GM11168 (cell line): ENCODE data around the gene ATF7IP.

Experiments used
- in situ Hi-C: fragments of 300-500 bp; cut with MboI; formaldehyde crosslinking; loops from one replicate; pipeline ENCODE4 v1.12.0; 2022; ENCODE audit warnings: low sequenced_read_pairs; ENCODE audit not compliant: unreplicated experiment

Gene ATF7IP

GRCh38 chr12:14454098-14454907 lies 88.8 kb downstream of the ATF7IP start:
- in situ Hi-C loops: loop anchor here (25.0 kb wide), 1 partner anchor 192 kb away; no protein-coding TSS in a partner anchor

GRCh38 chr12:14460212-14460841 lies 94.8 kb downstream of the ATF7IP start:
- in situ Hi-C loops: loop anchor here (25.0 kb wide), 1 partner anchor 198 kb away; no protein-coding TSS in a partner anchor

GRCh38 chr12:14471497-14471896 lies 106.0 kb downstream of the ATF7IP start:
- in situ Hi-C loops: loop anchor here (25.0 kb wide), 1 partner anchor 209 kb away; no protein-coding TSS in a partner anchor

GRCh38 chr12:14473707-14474287 lies 108.3 kb downstream of the ATF7IP start:
- in situ Hi-C loops: loop anchor here (25.0 kb wide), 1 partner anchor 211 kb away; no protein-coding TSS in a partner anchor

GRCh38 chr12:14479004-14479403 lies 113.5 kb downstream of the ATF7IP start:
- in situ Hi-C loops: no loop called here

- in situ Hi-C loops: no loop called here
These were observed 115.7 kb downstream of the ATF7IP start for GRCh38 chr12:14481201-14481600.

GRCh38 chr12:14482361-14482760 lies 116.9 kb downstream of the ATF7IP start:
- in situ Hi-C loops: no loop called here

- in situ Hi-C loops: no loop called here
These were observed 117.4 kb downstream of the ATF7IP start for GRCh38 chr12:14482886-14483285.

GRCh38 chr12:14495326-14495725 lies 129.8 kb downstream of the ATF7IP start:
- in situ Hi-C loops: no loop called here

- in situ Hi-C loops: no loop called here
These were observed 140.4 kb downstream of the ATF7IP start for GRCh38 chr12:14505626-14506596.

- in situ Hi-C loops: loop anchor here (10.0 kb wide), 1 partner anchor 114 kb away; no protein-coding TSS in a partner anchor
These were observed 145.1 kb downstream of the ATF7IP start for GRCh38 chr12:14510574-14510973.

- in situ Hi-C loops: loop anchor here (10.0 kb wide), 1 partner anchor 111 kb away; no protein-coding TSS in a partner anchor
These were observed 148.8 kb downstream of the ATF7IP start for GRCh38 chr12:14514154-14514842.

GRCh38 chr12:14514946-14515345 lies 149.5 kb downstream of the ATF7IP start:
- in situ Hi-C loops: loop anchor here (10.0 kb wide), 1 partner anchor 110 kb away; no protein-coding TSS in a partner anchor

- in situ Hi-C loops: no loop called here
These were observed 156.3 kb downstream of the ATF7IP start for GRCh38 chr12:14521822-14522221.

GRCh38 chr12:14525964-14526363 lies 160.5 kb downstream of the ATF7IP start:
- in situ Hi-C loops: no loop called here

GRCh38 chr12:14532152-14532551 lies 166.7 kb downstream of the ATF7IP start:
- in situ Hi-C loops: no loop called here

- in situ Hi-C loops: no loop called here
These were observed 171.6 kb downstream of the ATF7IP start for GRCh38 chr12:14537088-14537487.

- in situ Hi-C loops: no loop called here
These were observed 175.4 kb downstream of the ATF7IP start for GRCh38 chr12:14540801-14541462.
